Right lobe of liver (tissue), 6 donors: ENCODE results near the gene ZNRD2. TPM values are rescaled to one million over a fixed set of nuclear protein-coding genes. Genes with fewer than 3 reads are reported as not detected.
A peak's percentile ranks its signal among the peaks of the same experiment; 100 is the strongest.

Experiments
- ATAC-seq, 4 donors: fragments of 200-7000 bp; cut with Tn5 transposase; one replicate each; pipeline ENCODE4 v1.9.1; 2020; ENCODE audit warnings: mild to moderate bottlenecking in 4 of 4, moderate library complexity in 4 of 4
- DNase-seq, 3 donors: peaks; one replicate each; pipeline ENCODE4 v3.0.0-alpha.2; 2020
- H3K27ac ChIP-seq, 3 donors: fragments of 200-600 bp; one replicate each; pipeline ENCODE4 v1.8.0; 2022
- H3K27me3 ChIP-seq, 2 donors: fragments of 200-600 bp; one replicate each; pipeline ENCODE4 v1.8.0; 2022
- H3K36me3 ChIP-seq, 4 donors: fragments of 200-600 bp; sonication (generic) in 1 of 4; one replicate each; pipeline versions ENCODE4 v1.5.1 to v1.8.0; 2017 to 2022; ENCODE audit warnings: control low read depth in 1 of 4
- H3K4me1 ChIP-seq, 4 donors: fragments of 200-600 bp; sonication (generic) in 1 of 4; one replicate each; pipeline versions ENCODE4 v1.5.1 to v1.8.0; 2017 to 2022; ENCODE audit warnings: control low read depth in 1 of 4
- H3K4me3 ChIP-seq, 3 donors: fragments of 200-600 bp; one replicate each; pipeline ENCODE4 v1.8.0; 2022
- H3K9me3 ChIP-seq, 4 donors: fragments of 200-600 bp; sonication (generic) in 1 of 4; one replicate each; pipeline versions ENCODE4 v1.5.1 to v1.8.0; 2017 to 2022; ENCODE audit warnings: control low read depth in 1 of 4
- CTCF ChIP-seq, 4 donors: fragments of 200-600 bp in 3 of 4; fragments of 450-650 bp in 1 of 4; IDR thresholded peaks; one replicate each; pipeline versions ENCODE4 v1.5.1 to v1.8.0; 2016 to 2022; ENCODE audit warnings: antibody characterized with exemption in 4 of 4, mild to moderate bottlenecking in 2 of 4
- POLR2A ChIP-seq: fragments of 450-650 bp; IDR thresholded peaks from one replicate; pipeline ENCODE4 v1.6.1; 2017; ENCODE audit warnings: antibody characterized with exemption, mild to moderate bottlenecking
- WGBS: methylation state at CpG from one replicate; pipeline ENCODE4 v1.1.6; 2018; ENCODE audit warnings: low coverage, low lambda C conversion rate; ENCODE audit not compliant: insufficient coverage; ENCODE audit errors: missing lambda C conversion rate; 5-methylcytosine and 5-hydroxymethylcytosine counted together
- intact Hi-C, 2 donors: fragments of 100-400 bp; cut with DNase I; formaldehyde crosslinking; loops; one replicate each; pipeline versions ENCODE4 v1.11.2 to v1.14.1; 2022
- total RNA-seq, 6 experiments: library from RNA; depleted of rRNA in 2 of 6; stranded (reverse); fragments of >200 nt in 2 of 6; fragmentation: NEBNext Ultra II Directional in 3 of 6; extraction: Animal tissue kit (Norgen Biotek cat#: 25700) in 3 of 6; gene quantifications; one replicate each; pipeline versions ENCODE4 v1.1.0 to v1.2.4, GENCODE V29; 2016 to 2023
- donor health status: DM: no; HTN: yes; CAD: no.
- donor health status: DM: no; HTN: no; CAD: no.
- donor health status: DM: no; HTN: no; CAD: no.
- donor health status: DM: no; HTN: yes; CAD: no.
- donor health status: DM: no; HTN: yes; CAD: no.

ZNRD2 gene
- total RNA-seq, 6 experiments from 2014 or later: 11.6 to 43.2 (median 16.5) TPM

- DNase-seq: no peak
- H3K36me3 ChIP-seq: peaks cover 0 to 34% (median 14%) of the 10 kb centered on the region in 4 donors
Observed at GRCh38 chr11:65599216-65599954, 29.1 kb downstream of the ZNRD2 start.

GRCh38 chr11:65599955-65600246 is 29.6 kb downstream of the ZNRD2 start:
- Histone ChIP-seq H3K4me3 (no peak overlapping the region), H3K4me1 (no peaks in the 10 kb centered on the region), H3K9me3 (no peaks in the 10 kb centered on the region), H3K27me3 (no peaks in the 10 kb centered on the region), H3K36me3 (peaks cover 0 to 39% (median 17%) of the 10 kb centered on the region in 4 donors), H3K27ac (no peak overlapping the region)
- TF ChIP-seq POLR2A (no peak), CTCF (IDR thresholded peaks at IDR 0.05) (no peak)
- no peak for ATAC-seq
- intact Hi-C loops: no loop called here
- WGBS: 84% methylated on average over 2 of the region's 6 CpGs
- no peak for DNase-seq

More at GRCh38 chr11:65599216-65599954, 29.1 kb downstream of the ZNRD2 start:
- no peak overlapping the region for H3K4me3 ChIP-seq
- no peaks in the 10 kb centered on the region for H3K4me1 ChIP-seq
- no peak for TF ChIP-seq POLR2A
- TF ChIP-seq CTCF (IDR thresholded peaks at IDR 0.05): no peak
- 74% methylated on average over 5 of the region's 49 CpGs for WGBS
- no peaks in the 10 kb centered on the region for H3K27me3 ChIP-seq
- H3K9me3 ChIP-seq: no peaks in the 10 kb centered on the region
- intact Hi-C loops: no loop called here
- no peak overlapping the region for H3K27ac ChIP-seq
- ATAC-seq: no peak

- Histone ChIP-seq H3K27me3 (no peaks in the 10 kb centered on the region), H3K27ac (no peak overlapping the region), H3K4me1 (no peaks in the 10 kb centered on the region), H3K36me3 (peaks cover 6 to 51% (median 19%) of the 10 kb centered on the region in 4 donors), H3K9me3 (no peaks in the 10 kb centered on the region), H3K4me3 (no peak overlapping the region)
- 100% methylated on average over 1 of the region's 1 CpG for WGBS
- DNase-seq (no peak), ATAC-seq (no peak)
- intact Hi-C loops: no loop called here
- TF ChIP-seq CTCF (IDR thresholded peaks at IDR 0.05): no peak
- TF ChIP-seq POLR2A: no peak
Observed at GRCh38 chr11:65604258-65604657, 34.0 kb downstream of the ZNRD2 start.

GRCh38 chr11:65606876-65607613 is 36.8 kb downstream of the ZNRD2 start:
- Histone ChIP-seq H3K4me3 (no peak overlapping the region), H3K27me3 (no peaks in the 10 kb centered on the region), H3K4me1 (peaks cover 0 to 19% (median 4%) of the 10 kb centered on the region in 4 donors), H3K27ac (peak overlapping the region in 2 of 3 donors; percentile 48 to 49), H3K9me3 (no peaks in the 10 kb centered on the region), H3K36me3 (peaks cover 6 to 56% (median 19%) of the 10 kb centered on the region in 4 donors)
- peak; percentile 62 to 78 (median 64) for ATAC-seq
- TF ChIP-seq CTCF (IDR thresholded peaks at IDR 0.05) (no peak), POLR2A (no peak)
- 80% methylated on average over 9 of the region's 67 CpGs for WGBS
- DNase-seq: peak in 2 of 3 donors; percentile 70 to 75
- intact Hi-C loops: no loop called here
